LNCAP (cell line): ENCODE measurements around the gene CNTNAP2.

Experiments used
- TF ChIP-seq, protein P1 (sequence below): fragments of 450-650 bp; IDR thresholded peaks from 2 replicates; pipeline ENCODE4 v1.5.1; 2017; ENCODE audit warnings: mild to moderate bottlenecking

Gene CNTNAP2

GRCh38 chr7:148436135-148436534, 2319.5 kb downstream of the CNTNAP2 start:
- TF ChIP-seq, protein P1, sequence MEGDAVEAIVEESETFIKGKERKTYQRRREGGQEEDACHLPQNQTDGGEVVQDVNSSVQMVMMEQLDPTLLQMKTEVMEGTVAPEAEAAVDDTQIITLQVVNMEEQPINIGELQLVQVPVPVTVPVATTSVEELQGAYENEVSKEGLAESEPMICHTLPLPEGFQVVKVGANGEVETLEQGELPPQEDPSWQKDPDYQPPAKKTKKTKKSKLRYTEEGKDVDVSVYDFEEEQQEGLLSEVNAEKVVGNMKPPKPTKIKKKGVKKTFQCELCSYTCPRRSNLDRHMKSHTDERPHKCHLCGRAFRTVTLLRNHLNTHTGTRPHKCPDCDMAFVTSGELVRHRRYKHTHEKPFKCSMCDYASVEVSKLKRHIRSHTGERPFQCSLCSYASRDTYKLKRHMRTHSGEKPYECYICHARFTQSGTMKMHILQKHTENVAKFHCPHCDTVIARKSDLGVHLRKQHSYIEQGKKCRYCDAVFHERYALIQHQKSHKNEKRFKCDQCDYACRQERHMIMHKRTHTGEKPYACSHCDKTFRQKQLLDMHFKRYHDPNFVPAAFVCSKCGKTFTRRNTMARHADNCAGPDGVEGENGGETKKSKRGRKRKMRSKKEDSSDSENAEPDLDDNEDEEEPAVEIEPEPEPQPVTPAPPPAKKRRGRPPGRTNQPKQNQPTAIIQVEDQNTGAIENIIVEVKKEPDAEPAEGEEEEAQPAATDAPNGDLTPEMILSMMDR: no peak

DNA sequence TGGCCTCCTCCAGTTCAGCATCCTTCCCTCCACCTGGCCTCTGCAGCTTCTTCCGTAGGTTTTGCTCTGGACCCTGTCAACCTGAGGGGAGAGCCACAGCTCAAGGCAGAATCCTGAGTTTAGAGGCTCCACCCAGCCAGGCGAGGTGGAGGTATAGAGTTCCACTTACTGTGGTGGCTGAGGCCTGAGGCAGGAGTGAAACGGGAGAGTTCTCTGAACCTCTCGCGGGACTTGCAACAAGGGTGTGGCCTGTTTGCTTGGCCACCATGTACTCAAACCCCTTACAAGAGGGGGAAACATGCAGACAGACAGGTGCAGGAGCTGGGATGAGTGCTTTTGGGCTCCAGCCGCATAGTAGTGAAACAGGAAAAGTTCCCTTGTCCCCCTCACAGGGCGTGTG, 2320.0 kb downstream of the CNTNAP2 start:
- TF ChIP-seq, protein P1: no peak

GRCh38 chr7:148437043-148437442, 2320.4 kb downstream of the CNTNAP2 start:
- TF ChIP-seq, protein P1: no peak

DNA sequence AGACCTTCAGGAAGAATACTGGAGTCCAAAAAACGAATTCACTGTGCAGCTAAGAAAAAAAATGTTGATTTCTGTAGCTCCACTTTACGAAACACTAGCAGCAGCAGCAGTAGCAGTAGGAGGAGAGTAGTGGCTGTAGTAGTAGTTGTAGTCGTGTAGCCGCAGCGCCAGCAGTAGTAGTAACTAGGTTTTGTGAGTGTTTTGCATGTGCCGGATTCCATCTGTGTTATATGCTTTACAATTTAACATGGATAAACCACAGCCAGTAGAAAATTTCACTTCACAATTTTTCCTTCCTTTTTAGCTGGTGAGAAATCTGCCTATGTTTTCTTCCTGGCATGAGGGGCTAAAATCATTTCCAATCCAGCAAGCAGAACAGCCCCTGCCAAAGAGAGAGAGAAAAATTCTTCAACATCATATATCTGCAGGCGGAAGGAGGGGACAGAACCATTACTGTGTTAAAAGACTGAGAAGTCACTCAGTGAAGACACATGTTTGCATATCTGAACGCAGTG, 2325.6 kb downstream of the CNTNAP2 start:
- TF ChIP-seq, protein P1: no peak

- TF ChIP-seq, protein P1: no peak
These were observed 2326.3 kb downstream of the CNTNAP2 start for GRCh38 chr7:148442933-148443332.

GRCh38 chr7:148445260-148446044, 2328.9 kb downstream of the CNTNAP2 start:
- TF ChIP-seq, protein P1: no peak

GRCh38 chr7:148447221-148447849, 2330.7 kb downstream of the CNTNAP2 start:
- TF ChIP-seq, protein P1: no peak
